GM23338 (cell line): ENCODE data around the gene MLPH. TPM values are rescaled to one million over a fixed set of nuclear protein-coding genes. Genes with fewer than 3 reads are reported as not detected.

Source experiments
- ATAC-seq: fragments of 200-7000 bp; cut with Tn5 transposase; 3 replicates; pipeline ENCODE4 v1.9.1; 2020
- DNase-seq: peaks from one replicate; pipeline ENCODE4 v3.0.0-alpha.2; 2015; ENCODE audit warnings: low spot score
- H2AFZ ChIP-seq: fragments of 200-600 bp; sonication (generic); 2 replicates; pipeline ENCODE4 v1.8.0; 2016; ENCODE audit warnings: antibody characterized with exemption, mild to moderate bottlenecking, moderate library complexity
- H3F3A ChIP-seq: fragments of 200-600 bp; sonication (generic); replicated peaks from 2 replicates; pipeline ENCODE4 v1.8.0; 2017; ENCODE audit warnings: antibody characterized with exemption, mixed run types, low read depth
- H3K27ac ChIP-seq: fragments of 200-600 bp; sonication (generic); 2 replicates; pipeline ENCODE4 v1.6.1; 2016; ENCODE audit warnings: low read depth
- H3K27me3 ChIP-seq: fragments of 200-600 bp; sonication (generic); 2 replicates; pipeline ENCODE4 v1.8.0; 2016; ENCODE audit warnings: mild to moderate bottlenecking, mixed run types, moderate library complexity; ENCODE audit not compliant: insufficient read depth
- H3K36me3 ChIP-seq: fragments of 200-600 bp; sonication (generic); 2 replicates; pipeline ENCODE4 v1.8.0; 2016; ENCODE audit warnings: mild to moderate bottlenecking; ENCODE audit not compliant: insufficient read depth
- H3K4me1 ChIP-seq: fragments of 200-600 bp; sonication (generic); 2 replicates; pipeline ENCODE4 v1.8.0; 2016; ENCODE audit warnings: mild to moderate bottlenecking, moderate library complexity; ENCODE audit not compliant: insufficient read depth
- H3K4me2 ChIP-seq: fragments of 200-600 bp; sonication (generic); 2 replicates; pipeline ENCODE4 v1.7.1; 2017; ENCODE audit warnings: mixed run types
- H3K4me3 ChIP-seq: fragments of 200-600 bp; sonication (generic); 2 replicates; pipeline ENCODE4 v1.6.1; 2016; ENCODE audit warnings: mixed run types
- H3K79me2 ChIP-seq: fragments of 200-600 bp; sonication (generic); replicated peaks from 2 replicates; pipeline ENCODE4 v1.8.0; 2017; ENCODE audit warnings: mild to moderate bottlenecking; ENCODE audit not compliant: insufficient read depth
- H3K9me2 ChIP-seq: fragments of 200-600 bp; sonication (generic); 2 replicates; pipeline ENCODE4 v1.8.0; 2017; ENCODE audit not compliant: insufficient read depth
- H4K20me1 ChIP-seq: fragments of 200-600 bp; sonication (generic); replicated peaks from 2 replicates; pipeline ENCODE4 v1.8.0; 2017; ENCODE audit warnings: mild to moderate bottlenecking; ENCODE audit not compliant: insufficient read depth
- H3K27ac Mint-ChIP-seq: 2 replicates; pipeline ENCODE4 v1.8.0; 2020; ENCODE audit warnings: inconsistent platforms, mild to moderate bottlenecking, moderate library complexity, mixed read lengths
- H3K27me3 Mint-ChIP-seq: 3 replicates; pipeline ENCODE4 v1.8.0; 2022; ENCODE audit warnings: low read depth, mild to moderate bottlenecking, moderate library complexity, mixed read lengths, inconsistent platforms; ENCODE audit not compliant: insufficient read depth, poor library complexity
- H3K36me3 Mint-ChIP-seq: 3 replicates; pipeline ENCODE4 v1.8.0; 2021; ENCODE audit warnings: low read depth, mild to moderate bottlenecking, inconsistent platforms, moderate library complexity, mixed read lengths
- H3K4me1 Mint-ChIP-seq: 3 replicates; pipeline ENCODE4 v1.8.0; 2020; ENCODE audit warnings: mild to moderate bottlenecking, inconsistent platforms, mixed read lengths
- H3K4me3 Mint-ChIP-seq: 3 replicates; pipeline ENCODE4 v1.8.0; 2021; ENCODE audit warnings: moderate library complexity, mild to moderate bottlenecking, inconsistent platforms, mixed read lengths
- H3K9me3 Mint-ChIP-seq: 3 replicates; pipeline ENCODE4 v1.8.0; 2020; ENCODE audit warnings: moderate library complexity, mild to moderate bottlenecking, inconsistent platforms, mixed read lengths
- CREB1 ChIP-seq: fragments of 250-450 bp; sonication (Bioruptor Pico); IDR thresholded peaks from 2 replicates; pipeline ENCODE4 v1.5.0; 2020; ENCODE audit warnings: low read depth, mild to moderate bottlenecking, moderate library complexity
- CTCF ChIP-seq, 2 experiments: fragments of 200-600 bp in 1 of 2; sonication (generic) in 1 of 2; conservative IDR thresholded peaks; 2 replicates each; pipeline versions ENCODE4 v1.5.1 to v1.6.1; 2016 to 2017; ENCODE audit warnings: antibody characterized with exemption in 2 of 2, low read depth in 2 of 2, mild to moderate bottlenecking in 2 of 2, moderate library complexity in 1 of 2
- ETS1 ChIP-seq: IDR thresholded peaks from 2 replicates; pipeline ENCODE4 v1.6.1; 2016; ENCODE audit warnings: antibody characterized with exemption
- EZH2 ChIP-seq: fragments of 200-600 bp; sonication (generic); IDR thresholded peaks from one replicate; pipeline ENCODE4 v1.8.0; 2017; ENCODE audit warnings: antibody characterized with exemption, mild to moderate bottlenecking, low read depth; ENCODE audit not compliant: unreplicated experiment
- EZH2phosphoT487 ChIP-seq: fragments of 200-600 bp; sonication (generic); IDR thresholded peaks from one replicate; pipeline ENCODE4 v1.8.1; 2018; ENCODE audit warnings: antibody characterized with exemption; ENCODE audit not compliant: unreplicated experiment
- JUNB ChIP-seq: IDR thresholded peaks from one replicate; pipeline ENCODE4 v1.6.1; 2016; ENCODE audit warnings: antibody characterized with exemption; ENCODE audit not compliant: unreplicated experiment
- NANOG ChIP-seq: IDR thresholded peaks from 2 replicates; pipeline ENCODE4 v1.6.1; 2016; ENCODE audit warnings: antibody characterized with exemption, borderline replicate concordance
- POLR2AphosphoS5 ChIP-seq: IDR thresholded peaks from 2 replicates; pipeline ENCODE4 v1.6.1; 2016; ENCODE audit warnings: antibody characterized with exemption, low read depth
- REST ChIP-seq: IDR thresholded peaks from one replicate; pipeline ENCODE4 v1.6.1; 2018; ENCODE audit warnings: antibody characterized with exemption; ENCODE audit not compliant: unreplicated experiment
- STAT1 ChIP-seq: IDR thresholded peaks from one replicate; pipeline ENCODE4 v1.6.1; 2016; ENCODE audit warnings: antibody characterized with exemption; ENCODE audit not compliant: unreplicated experiment
- ZNF114 ChIP-seq: fragments of 250-450 bp; sonication (Bioruptor Pico); IDR thresholded peaks from 2 replicates; pipeline ENCODE4 v1.5.0; 2020; ENCODE audit warnings: mild to moderate bottlenecking, moderate library complexity
- ZNF331 ChIP-seq: fragments of 250-450 bp; sonication (Bioruptor Pico); IDR thresholded peaks from 2 replicates; pipeline ENCODE4 v1.5.0; 2020; ENCODE audit warnings: low read depth, mild to moderate bottlenecking, moderate library complexity
- ZNF462 ChIP-seq: fragments of 250-450 bp; sonication (Bioruptor Pico); IDR thresholded peaks from 2 replicates; pipeline ENCODE4 v1.5.0; 2020; ENCODE audit warnings: mild to moderate bottlenecking, moderate library complexity
- polyA plus RNA-seq: library from polyadenylated mRNA; unstranded; fragments of >200 nt; fragmentation: Nextera tagmentation; extraction: Ambion mirVana; gene quantifications from 2 replicates; pipeline ENCODE4 v1.2.1, GENCODE V29; 2016
- total RNA-seq: library from RNA; depleted of rRNA; stranded (reverse); fragments of >200 nt; shearing (Covaris generic); gene quantifications from 2 replicates; pipeline ENCODE4 v1.2.3, GENCODE V29; 2014

The MLPH gene
- total and polyA plus RNA-seq, 2 experiments from 2014 or later: 13.6 to 16.5 TPM

GRCh38 chr2:237508361-237508760 lies 21.3 kb downstream of the MLPH start:
- H4K20me1 ChIP-seq: 0 out of 2 replicates have a peak, but pooled peaks cover 6% of the 10 kb centered on the region
- peaks cover 18% of the 10 kb centered on the region for H3K36me3 Mint-ChIP-seq
- no peak overlapping the region for H3K4me3 ChIP-seq
- no peak overlapping the region for H3K4me3 Mint-ChIP-seq
- no peak for ATAC-seq
- H3K9me3 Mint-ChIP-seq: peaks cover 13% of the 10 kb centered on the region
- H3K79me2 ChIP-seq: no peaks in the 10 kb centered on the region
- no peak for TF ChIP-seq CTCF (conservative IDR thresholded peaks at IDR 0.05; ENCODE audit: low read depth in 2 of 2)
- TF ChIP-seq ZNF114: no peak
- TF ChIP-seq JUNB: no peak
- TF ChIP-seq ZNF331 (CRISPR knock-in tag): no peak
- no peak for TF ChIP-seq EZH2
- TF ChIP-seq ETS1: no peak
- no peak for TF ChIP-seq POLR2AphosphoS5
- no peak for TF ChIP-seq REST
- no peak for TF ChIP-seq CREB1 (CRISPR knock-in tag)
- TF ChIP-seq STAT1: no peak
- no peak for TF ChIP-seq NANOG
- TF ChIP-seq EZH2phosphoT487: no peak
- TF ChIP-seq ZNF462 (CRISPR knock-in tag): no peak
- no peak overlapping the region for H3K27ac ChIP-seq
- peaks cover 3% of the 10 kb centered on the region; the same call in 1 of the 2 replicates for H3K4me1 ChIP-seq
- DNase-seq: no peak
- H3K27me3 ChIP-seq: no peaks in the 10 kb centered on the region
- no peaks in the 10 kb centered on the region for H3F3A ChIP-seq
- H3K4me2 ChIP-seq: no peak overlapping the region
- H2AFZ ChIP-seq: no peak overlapping the region
- peaks cover 3% of the 10 kb centered on the region for H3K4me1 Mint-ChIP-seq
- H3K36me3 ChIP-seq: no peaks in the 10 kb centered on the region
- peaks cover 4% of the 10 kb centered on the region for H3K27me3 Mint-ChIP-seq
- no peak overlapping the region for H3K27ac Mint-ChIP-seq
- H3K9me2 ChIP-seq: no peaks in the 10 kb centered on the region
